GM23248 (cell line): ENCODE results near the gene PLCE1. TPM values are rescaled to one million over a fixed set of nuclear protein-coding genes. Genes with fewer than 3 reads are reported as not detected.

Experiments
- DNase-seq: peaks from one replicate; pipeline ENCODE4 v3.0.0-alpha.2; 2015
- H2AFZ ChIP-seq: fragments of 200-600 bp; sonication (generic); 2 replicates; pipeline ENCODE4 v1.6.1; 2016; ENCODE audit warnings: antibody characterized with exemption
- H3F3A ChIP-seq: fragments of 200-600 bp; sonication (generic); 2 replicates; pipeline ENCODE4 v1.6.1; 2016; ENCODE audit warnings: mild to moderate bottlenecking, antibody characterized with exemption, mixed run types; ENCODE audit not compliant: insufficient read depth
- H3K27ac ChIP-seq: fragments of 200-600 bp; sonication (generic); 2 replicates; pipeline ENCODE4 v1.5.1; 2016; ENCODE audit warnings: mild to moderate bottlenecking
- H3K27me3 ChIP-seq: fragments of 200-600 bp; sonication (generic); replicated peaks from 2 replicates; pipeline ENCODE4 v1.6.1; 2016; ENCODE audit warnings: mild to moderate bottlenecking; ENCODE audit not compliant: insufficient read depth
- H3K36me3 ChIP-seq: fragments of 200-600 bp; sonication (generic); 2 replicates; pipeline ENCODE4 v1.6.1; 2016; ENCODE audit warnings: low read depth, mild to moderate bottlenecking
- H3K4me1 ChIP-seq: fragments of 200-600 bp; sonication (generic); 2 replicates; pipeline ENCODE4 v1.6.1; 2016; ENCODE audit warnings: mild to moderate bottlenecking; ENCODE audit not compliant: insufficient read depth
- H3K4me2 ChIP-seq: fragments of 200-600 bp; sonication (generic); one replicate; pipeline ENCODE4 v1.6.1; 2016; ENCODE audit warnings: mild to moderate bottlenecking; ENCODE audit not compliant: unreplicated experiment
- H3K4me3 ChIP-seq: fragments of 200-600 bp; sonication (generic); 2 replicates; pipeline ENCODE4 v1.5.1; 2016; ENCODE audit warnings: mild to moderate bottlenecking
- H3K79me2 ChIP-seq: fragments of 200-600 bp; sonication (generic); 2 replicates; pipeline ENCODE4 v1.6.1; 2016; ENCODE audit warnings: mild to moderate bottlenecking; ENCODE audit not compliant: insufficient read depth
- H3K9ac ChIP-seq: fragments of 200-600 bp; sonication (generic); 2 replicates; pipeline ENCODE4 v1.6.1; 2016; ENCODE audit warnings: mild to moderate bottlenecking
- H3K9me2 ChIP-seq: fragments of 200-600 bp; sonication (generic); 2 replicates; pipeline ENCODE4 v1.6.1; 2016; ENCODE audit warnings: mixed run types, mild to moderate bottlenecking, moderate library complexity; ENCODE audit not compliant: insufficient read depth
- H3K9me3 ChIP-seq: fragments of 200-600 bp; sonication (generic); one replicate; pipeline ENCODE4 v1.6.1; 2017; ENCODE audit warnings: low read depth
- H4K20me1 ChIP-seq: fragments of 200-600 bp; sonication (generic); 2 replicates; pipeline ENCODE4 v1.6.0; 2016; ENCODE audit not compliant: insufficient read depth
- EZH2 ChIP-seq: fragments of 200-600 bp; sonication (generic); IDR thresholded peaks from 2 replicates; pipeline ENCODE4 v1.6.1; 2018; ENCODE audit warnings: antibody characterized with exemption, mild to moderate bottlenecking; ENCODE audit not compliant: insufficient read depth, poor library complexity, severe bottlenecking
- EZH2phosphoT487 ChIP-seq: fragments of 200-600 bp; sonication (generic); IDR thresholded peaks from 2 replicates; pipeline ENCODE4 v1.6.1; 2018; ENCODE audit warnings: antibody characterized with exemption, moderate library complexity, mild to moderate bottlenecking, low read depth; ENCODE audit not compliant: insufficient read depth
- whole genome bisulfite sequencing, 2 experiments: methylation state at CpG; one replicate each; pipeline ENCODE4 v1.1.6; 2015 to 2017; ENCODE audit warnings: low lambda C conversion rate in 2 of 2, low coverage in 1 of 2; ENCODE audit errors: missing lambda C conversion rate in 2 of 2; 5-methylcytosine and 5-hydroxymethylcytosine counted together
- in situ Hi-C: fragments of 300-500 bp; cut with MboI; formaldehyde crosslinking; loops from 2 replicates; pipeline ENCODE4 v1.15.0; 2020
- polyA plus RNA-seq: library from polyadenylated mRNA; unstranded; fragments of >200 nt; fragmentation: Nextera tagmentation; extraction: Ambion mirVana; gene quantifications from 2 replicates; pipeline ENCODE4 v1.2.1, GENCODE V29; 2016
- total RNA-seq: library from RNA; depleted of rRNA; stranded (reverse); fragments of >200 nt; shearing (Covaris generic); gene quantifications from 2 replicates; pipeline ENCODE4 v1.2.3, GENCODE V29; 2014

The PLCE1 gene
- total and polyA plus RNA-seq, 2 experiments from 2014 or later, result 3.7 to 6.2 TPM

DNA sequence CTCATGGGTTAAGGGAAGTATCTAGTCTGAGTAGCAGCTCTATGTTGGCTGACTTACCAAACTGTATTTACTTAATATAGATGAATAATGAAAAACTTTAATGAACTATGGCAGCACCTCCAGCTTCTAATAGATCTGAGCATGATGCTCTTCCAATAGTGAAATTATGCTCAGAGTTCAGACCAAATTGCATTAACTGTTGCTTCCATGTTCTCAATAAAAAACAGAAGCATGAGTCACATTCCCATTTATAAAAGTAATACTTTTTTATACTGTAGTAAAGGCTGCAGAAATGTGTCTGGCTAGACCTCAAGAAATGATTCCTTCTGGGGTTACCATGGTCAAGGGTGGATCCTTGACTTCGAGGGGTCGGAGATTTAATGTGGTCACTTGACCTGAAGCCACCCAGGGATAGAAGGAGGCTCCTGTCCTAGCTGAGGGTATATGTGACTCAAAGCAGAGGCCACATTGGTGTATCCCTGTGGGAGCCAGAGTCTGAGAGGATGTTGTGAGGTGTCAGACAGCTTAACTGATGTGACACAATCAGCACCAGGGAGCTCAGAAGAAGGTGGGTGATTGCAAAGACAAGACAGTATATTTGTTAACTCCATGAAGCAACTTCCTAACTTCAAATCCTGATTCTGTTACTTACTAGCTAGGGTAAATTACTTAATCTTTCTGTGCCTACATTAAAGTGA is 19.8 kb upstream of the PLCE1 start:
- TF ChIP-seq EZH2, result no peak
- no peak for TF ChIP-seq EZH2phosphoT487
- Histone ChIP-seq H3K27ac (no peak overlapping the region), H3K9me2 (no peaks in the 10 kb centered on the region), H3F3A (no peaks in the 10 kb centered on the region), H2AFZ (no peak overlapping the region), H3K9ac (no peak overlapping the region), H3K9me3 (no peaks in the 10 kb centered on the region), H3K4me3 (no peak overlapping the region), H3K4me1 (no peaks in the 10 kb centered on the region), H4K20me1 (no peaks in the 10 kb centered on the region), H3K36me3 (no peaks in the 10 kb centered on the region), H3K79me2 (no peaks in the 10 kb centered on the region), H3K27me3 (no peaks in the 10 kb centered on the region), H3K4me2 (no peak overlapping the region)
- in situ Hi-C loops, result no loop called here
- no peak for DNase-seq
- 4 to 5% methylated on average over 2 of the region's 2 CpGs for WGBS, 2 experiments

DNA sequence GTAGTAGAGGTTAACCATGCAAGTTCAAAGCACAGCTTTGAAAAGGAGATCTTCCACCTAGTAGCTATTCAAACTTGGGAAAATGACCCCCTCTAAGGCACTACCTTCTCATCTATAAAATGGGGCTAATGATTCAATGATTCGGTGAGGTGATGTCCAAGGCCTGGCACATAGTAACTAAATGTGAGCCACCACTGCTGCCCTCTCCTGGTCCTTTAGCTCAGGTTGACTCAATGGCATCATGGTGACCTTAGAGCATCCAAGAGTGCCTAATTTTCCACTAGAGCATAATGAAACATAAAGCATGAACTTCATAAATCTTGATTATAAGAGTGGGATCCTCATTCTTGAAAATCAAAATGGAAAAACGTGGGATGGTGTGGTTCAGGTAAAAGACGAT is 16.3 kb upstream of the PLCE1 start:
- no peak overlapping the region for H3K4me2 ChIP-seq
- no peaks in the 10 kb centered on the region for H3K27me3 ChIP-seq
- H3K9ac ChIP-seq, result no peak overlapping the region
- TF ChIP-seq EZH2phosphoT487 (no peak), EZH2 (no peak)
- no peaks in the 10 kb centered on the region for H3K36me3 ChIP-seq
- 63 to 67% methylated on average over 3 of the region's 3 CpGs for WGBS, 2 experiments
- H3K4me1 ChIP-seq, result no peaks in the 10 kb centered on the region
- H3K4me3 ChIP-seq, result no peak overlapping the region
- H4K20me1 ChIP-seq, result no peaks in the 10 kb centered on the region
- no peak for DNase-seq
- no peaks in the 10 kb centered on the region for H3K9me3 ChIP-seq
- H2AFZ ChIP-seq, result no peak overlapping the region
- in situ Hi-C loops, result no loop called here
- no peaks in the 10 kb centered on the region for H3F3A ChIP-seq
- H3K27ac ChIP-seq, result no peak overlapping the region
- H3K9me2 ChIP-seq, result no peaks in the 10 kb centered on the region
- no peaks in the 10 kb centered on the region for H3K79me2 ChIP-seq

- no peak for TF ChIP-seq EZH2phosphoT487
- TF ChIP-seq EZH2, result no peak
- Histone ChIP-seq H3K4me2 (no peak overlapping the region), H3K4me1 (no peaks in the 10 kb centered on the region), H3K9me2 (no peaks in the 10 kb centered on the region), H3F3A (no peaks in the 10 kb centered on the region), H4K20me1 (no peaks in the 10 kb centered on the region), H3K4me3 (no peak overlapping the region), H3K27me3 (no peaks in the 10 kb centered on the region), H3K79me2 (no peaks in the 10 kb centered on the region), H2AFZ (no peak overlapping the region), H3K9me3 (no peaks in the 10 kb centered on the region), H3K36me3 (no peaks in the 10 kb centered on the region), H3K27ac (no peak overlapping the region), H3K9ac (no peak overlapping the region)
- no peak for DNase-seq
- in situ Hi-C loops, result no loop called here
- WGBS, 2 experiments, result 64 to 75% methylated on average over 3 of the region's 3 CpGs
These were observed 13.2 kb upstream of the PLCE1 start for GRCh38 chr10:93980486-93980885.

DNA sequence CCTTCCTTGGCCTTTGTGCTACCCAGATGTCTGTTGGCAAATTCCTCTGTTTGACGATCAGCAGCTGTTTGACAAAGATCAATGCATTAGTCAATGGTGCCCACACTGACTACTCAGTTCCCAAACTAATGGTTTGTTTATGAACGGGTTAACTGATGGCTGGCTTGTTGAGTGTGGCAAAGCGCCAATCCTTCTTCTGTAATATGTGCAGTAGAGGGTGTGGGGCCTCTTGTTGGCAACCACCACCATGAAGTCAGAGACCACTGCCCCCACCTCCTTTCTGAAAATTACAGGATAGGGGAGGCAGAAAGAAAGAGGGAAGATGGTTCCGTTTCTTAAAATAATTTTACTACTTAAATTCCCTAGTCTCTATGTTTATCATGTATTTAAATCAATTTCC is 2.6 kb upstream of the PLCE1 start:
- Histone ChIP-seq H2AFZ (no peak overlapping the region), H3K36me3 (no peaks in the 10 kb centered on the region)
- DNase-seq, result no peak

More for the DNA sequence above, 2.6 kb upstream of the PLCE1 start:
- peak overlapping the region; percentile 70 for H3K4me2 ChIP-seq
- H3K9ac ChIP-seq, result no peak overlapping the region
- no peaks in the 10 kb centered on the region for H3K79me2 ChIP-seq
- no peaks in the 10 kb centered on the region for H3K9me3 ChIP-seq
- H3K9me2 ChIP-seq, result no peaks in the 10 kb centered on the region
- peaks cover 38% of the 10 kb centered on the region for H3F3A ChIP-seq
- in situ Hi-C loops, result no loop called here
- H3K27ac ChIP-seq, result no peak overlapping the region
- no peak for TF ChIP-seq EZH2phosphoT487
- TF ChIP-seq EZH2, result no peak
- WGBS, 2 experiments, result 41 to 45% methylated on average over 4 of the region's 4 CpGs
- peaks cover 30% of the 10 kb centered on the region for H3K4me1 ChIP-seq
- no peaks in the 10 kb centered on the region for H3K27me3 ChIP-seq
- H3K4me3 ChIP-seq, result no peak overlapping the region
- no peaks in the 10 kb centered on the region for H4K20me1 ChIP-seq
